Brain pericyte (primary cell): ENCODE measurements around the gene ADAMTSL3.
"Not testable (repeated sequence)": the region's sequence is repeated elsewhere in the genome, so short reads cannot be mapped to it uniquely, and the experiment has no call there.

Experiments used
- DNase-seq: peaks from one replicate; pipeline ENCODE4 v3.0.0-alpha.2; 2012; ENCODE audit warnings: low read depth, low spot score

The ADAMTSL3 gene

DNA sequence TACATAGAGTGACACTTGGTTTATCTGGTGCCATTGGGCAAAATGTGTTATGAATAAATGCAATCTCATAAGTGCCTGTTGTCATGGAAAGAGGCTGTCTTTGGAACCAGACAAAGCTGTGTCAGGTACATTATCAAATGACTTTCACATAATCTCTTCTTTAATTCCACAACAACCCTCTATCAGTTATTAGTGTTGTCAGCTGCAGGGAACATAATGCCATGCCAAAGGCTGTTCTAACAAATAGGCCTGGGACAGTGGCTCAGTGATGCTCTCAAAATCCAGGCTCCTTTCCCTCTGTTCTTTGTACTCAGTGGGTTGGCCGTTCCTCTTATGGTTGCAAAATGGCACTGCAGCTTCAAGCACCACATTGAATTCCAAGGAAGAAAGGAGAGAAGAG is 91.8 kb downstream of the ADAMTSL3 start:
- no peak for DNase-seq

DNA sequence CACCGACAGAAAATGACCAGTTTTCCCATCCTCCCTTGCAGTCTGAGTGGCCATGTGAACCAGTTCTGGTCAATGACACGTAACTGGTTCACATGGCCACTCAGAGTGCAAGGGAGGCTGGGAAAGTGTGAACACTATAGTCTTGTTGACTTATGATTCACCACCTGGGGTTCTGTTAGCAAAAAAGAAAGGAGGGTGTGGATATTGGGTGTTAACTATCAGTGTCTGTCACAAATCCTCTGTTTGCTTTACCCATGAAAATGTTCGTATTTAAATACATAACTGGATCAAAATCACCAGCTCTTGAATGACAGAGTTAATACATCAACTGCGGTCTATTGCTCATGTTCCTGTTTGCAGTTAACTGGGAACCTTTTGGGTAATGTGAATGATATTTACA is 92.3 kb downstream of the ADAMTSL3 start:
- DNase-seq = no peak

GRCh38 chr15:83747050-83747717 is 93.3 kb downstream of the ADAMTSL3 start:
- peak; percentile 5 for DNase-seq

GRCh38 chr15:83747718-83748110 is 93.8 kb downstream of the ADAMTSL3 start:
- no peak for DNase-seq

- no peak for DNase-seq
Observed at GRCh38 chr15:83753872-83754493, 100.1 kb downstream of the ADAMTSL3 start.

- DNase-seq = not testable (repeated sequence)
Observed at GRCh38 chr15:83757291-83757690, 103.4 kb downstream of the ADAMTSL3 start.

- no peak for DNase-seq
Observed at GRCh38 chr15:83762367-83762766, 108.4 kb downstream of the ADAMTSL3 start.

DNA sequence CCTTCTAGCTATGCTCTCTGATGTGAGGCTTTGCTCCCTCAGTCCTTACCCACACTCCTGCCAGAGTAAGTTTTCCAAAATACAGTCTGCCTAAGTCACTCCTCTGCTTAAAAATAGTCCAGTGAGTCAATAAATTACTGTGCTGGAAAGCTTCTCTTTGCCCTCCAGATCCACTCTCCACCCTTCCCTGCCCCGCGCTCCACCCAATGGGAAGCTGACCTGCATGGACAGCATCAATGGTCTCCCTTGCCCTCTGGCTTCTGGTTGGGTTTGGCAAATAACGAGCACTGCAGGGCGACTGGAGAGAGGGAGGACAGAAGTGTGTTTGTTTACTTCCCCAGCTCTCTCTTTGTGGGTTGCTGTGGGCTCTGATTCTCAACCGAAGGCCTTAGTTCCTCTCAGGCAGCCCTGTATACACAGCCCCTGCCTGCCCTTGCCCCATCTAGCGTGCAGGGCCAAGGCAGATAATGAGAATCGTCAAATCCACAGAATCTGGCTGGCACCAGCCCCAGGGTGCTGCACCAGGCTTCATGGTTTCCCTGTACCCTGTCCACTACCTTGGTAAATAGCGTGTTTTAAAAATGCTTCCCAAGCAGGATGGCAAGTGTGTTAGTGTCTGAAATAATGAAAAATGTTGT is 110.4 kb downstream of the ADAMTSL3 start:
- no peak for DNase-seq

- DNase-seq = no peak
Observed at GRCh38 chr15:83766339-83766738, 112.4 kb downstream of the ADAMTSL3 start.

DNA sequence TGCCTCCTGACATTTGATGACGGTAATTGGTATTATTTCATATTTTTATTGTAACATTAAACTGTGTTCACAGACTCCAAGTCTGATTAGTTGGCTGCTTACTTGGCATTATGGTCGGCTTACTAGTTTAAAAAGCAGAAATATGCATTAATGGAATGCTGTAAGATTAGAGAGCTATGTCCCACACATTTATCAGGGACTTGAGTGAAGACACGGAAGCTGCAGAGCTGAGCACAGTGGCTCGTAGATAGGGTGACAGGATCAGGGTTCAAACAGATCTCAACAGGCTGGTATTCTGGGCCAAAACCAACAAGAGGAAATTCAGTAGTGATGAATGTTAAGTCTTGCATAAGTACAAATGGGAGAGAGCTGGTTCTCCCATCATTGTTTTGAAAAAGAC is 113.8 kb downstream of the ADAMTSL3 start:
- no peak for DNase-seq

DNA sequence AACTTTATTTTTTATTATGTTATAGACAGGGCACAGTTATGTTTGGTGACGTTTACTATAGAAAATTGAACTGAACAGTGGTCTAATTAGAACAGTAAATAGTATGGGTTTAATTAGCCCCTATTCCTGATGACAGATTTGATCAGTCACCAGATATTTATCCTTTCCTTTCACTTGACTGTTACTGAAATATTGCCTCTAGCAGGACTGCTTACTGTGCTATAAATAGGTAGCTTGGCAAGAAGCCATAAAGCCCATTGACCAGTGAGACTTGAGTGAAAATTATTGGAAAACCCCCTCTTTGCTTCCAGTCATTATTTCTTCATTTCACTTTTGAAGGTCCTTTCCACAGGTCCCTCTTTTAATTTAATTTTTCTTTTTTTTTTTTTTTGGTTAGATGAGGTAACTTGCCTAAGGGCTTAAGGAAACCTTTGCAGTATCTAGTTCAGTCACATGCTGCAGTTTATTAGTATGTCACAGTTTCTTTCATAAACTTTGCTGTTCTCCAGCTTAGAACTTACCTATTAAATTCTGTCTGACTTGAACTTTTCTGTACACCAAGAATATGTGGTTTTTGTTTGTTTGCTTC is 115.6 kb downstream of the ADAMTSL3 start:
- DNase-seq = no peak

GRCh38 chr15:83775738-83776137 is 121.8 kb downstream of the ADAMTSL3 start:
- no peak for DNase-seq

GRCh38 chr15:83776986-83777385 is 123.1 kb downstream of the ADAMTSL3 start:
- DNase-seq = no peak

- no peak for DNase-seq
Observed at GRCh38 chr15:83783227-83783626, 129.3 kb downstream of the ADAMTSL3 start.

DNA sequence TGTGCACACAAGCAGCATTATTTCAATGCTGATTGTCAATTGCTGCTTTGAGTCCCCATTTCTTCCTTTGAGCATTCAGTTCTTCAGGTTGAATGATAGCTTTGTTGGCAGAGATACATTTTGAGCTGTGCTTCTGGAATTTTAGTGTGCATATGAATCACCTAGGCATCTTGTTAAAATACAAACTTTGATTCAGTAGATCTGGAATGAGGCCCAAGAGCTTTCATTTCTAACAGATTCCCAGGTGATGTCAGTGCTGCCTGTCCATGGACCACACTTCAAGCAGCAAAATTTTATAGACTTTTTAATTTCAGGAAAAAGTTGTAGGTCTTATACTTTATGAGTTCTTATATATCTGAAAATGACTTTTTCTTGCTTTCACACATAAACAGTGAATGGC is 131.1 kb downstream of the ADAMTSL3 start:
- no peak for DNase-seq

- DNase-seq = no peak
Observed at GRCh38 chr15:83786336-83786735, 132.4 kb downstream of the ADAMTSL3 start.

DNA sequence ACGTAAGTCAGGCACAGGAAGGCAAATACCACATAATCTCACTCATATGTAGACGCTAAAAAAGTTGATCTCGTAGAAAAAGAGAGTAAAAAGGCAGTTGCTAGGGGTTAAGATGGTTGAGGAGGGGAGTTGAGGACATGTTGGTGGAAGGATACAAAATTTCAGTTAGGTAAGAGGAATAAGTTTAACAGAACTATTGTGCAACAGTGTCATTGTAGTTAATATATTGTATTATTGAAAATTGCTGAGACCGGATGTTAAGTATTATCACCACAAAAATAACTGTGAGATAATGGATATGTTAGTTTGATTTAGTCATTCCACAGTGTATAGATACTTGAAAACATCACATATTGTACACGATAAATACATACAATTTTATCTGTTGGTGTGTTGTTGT is 139.1 kb downstream of the ADAMTSL3 start:
- no peak for DNase-seq

DNA sequence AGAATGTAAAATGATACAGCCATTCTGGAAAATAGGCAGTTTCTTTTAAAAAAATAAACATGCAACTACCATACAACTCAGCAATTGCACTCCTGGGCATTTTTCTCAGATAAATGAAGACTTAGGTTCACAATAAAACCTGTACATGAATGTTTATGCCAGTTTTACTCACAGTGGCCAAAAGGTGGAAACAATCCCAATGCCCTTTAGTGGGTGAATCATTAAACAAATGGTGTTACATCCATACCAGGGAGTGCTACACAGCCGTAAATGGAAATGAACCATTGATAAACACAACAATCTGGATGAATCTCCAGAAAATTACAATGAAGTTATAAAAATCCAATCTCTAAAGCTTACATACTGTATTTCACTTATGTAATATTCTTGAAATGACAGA is 140.3 kb downstream of the ADAMTSL3 start:
- DNase-seq = no peak

DNA sequence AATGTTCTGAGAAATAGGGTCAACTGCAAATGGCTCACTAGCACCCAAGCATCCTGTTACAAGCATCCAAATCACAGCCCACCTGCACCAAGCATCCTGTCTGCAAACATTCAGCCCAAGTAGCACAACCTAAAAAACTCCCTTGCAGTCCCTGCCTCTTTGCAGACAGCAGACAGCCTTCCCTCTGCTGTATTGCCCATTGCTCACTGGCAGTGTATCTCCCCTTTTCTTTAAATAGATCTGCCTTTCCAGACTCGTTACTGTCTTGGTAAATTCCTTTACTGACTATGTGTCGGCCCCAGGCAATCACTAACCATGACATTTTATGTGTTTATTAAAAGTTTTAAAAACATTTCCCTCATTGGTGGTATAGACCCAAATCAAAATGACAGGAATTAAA is 155.4 kb downstream of the ADAMTSL3 start:
- no peak for DNase-seq

DNA sequence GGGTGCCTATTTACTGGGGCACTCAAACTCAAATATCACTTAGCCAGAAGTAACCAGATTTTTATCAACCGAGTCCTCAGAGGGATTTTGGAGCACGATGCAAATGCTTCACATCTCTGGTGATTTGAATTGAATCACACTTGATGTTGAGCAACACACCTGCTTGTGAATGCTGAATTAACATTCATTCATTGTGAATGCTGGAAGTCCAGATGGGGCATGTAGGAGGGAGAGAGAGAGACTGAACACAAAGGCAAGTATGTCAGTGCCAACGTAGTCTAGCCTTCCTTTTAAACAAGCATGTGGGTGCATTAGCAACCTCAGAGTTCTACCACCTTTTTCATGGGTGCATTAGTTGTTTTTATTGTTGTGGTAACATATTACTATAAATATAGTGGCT is 156.2 kb downstream of the ADAMTSL3 start:
- DNase-seq = no peak

- no peak for DNase-seq
Observed at GRCh38 chr15:83813682-83814081, 159.8 kb downstream of the ADAMTSL3 start.

- DNase-seq = no peak
Observed at GRCh38 chr15:83815506-83815905, 161.6 kb downstream of the ADAMTSL3 start.
